Spleen (tissue), 7 donors: Measurements from ENCODE around the gene CFAP77.

ENCODE experiments used
- POLR2A ChIP-seq, 3 donors: fragments of 450-650 bp; IDR thresholded peaks; one replicate each; pipeline ENCODE4 v1.5.1; 2017; ENCODE audit warnings: antibody characterized with exemption in 3 of 3, mild to moderate bottlenecking in 1 of 3
- POLR2AphosphoS5 ChIP-seq, 3 donors: sonication (generic); formaldehyde crosslinking; IDR thresholded peaks; one replicate each; pipeline ENCODE4 v1.5.1; 2017; ENCODE audit warnings: antibody characterized with exemption in 3 of 3
- TF ChIP-seq, protein P1 (sequence below), 11 experiments: fragments of 200-600 bp in 7 of 11; fragments of 450-650 bp in 4 of 11; sonication (generic) in 4 of 11; IDR thresholded peaks in 8 of 11; conservative IDR thresholded peaks in 3 of 11; 1 replicate in 7 of 11; 2 replicates in 4 of 11; pipeline versions ENCODE4 v1.4.0 to v1.8.0; 2016 to 2021; ENCODE audit warnings: antibody characterized with exemption in 11 of 11, inconsistent platforms in 4 of 11, mild to moderate bottlenecking in 1 of 11
- donor health status: DM: no; HTN: no; CAD: no; lungs with moderate emphysema.
- donor health status: DM: no; HTN: no; CAD: no.
- donor health status: DM: no; HTN: no; CAD: no.

DNA sequence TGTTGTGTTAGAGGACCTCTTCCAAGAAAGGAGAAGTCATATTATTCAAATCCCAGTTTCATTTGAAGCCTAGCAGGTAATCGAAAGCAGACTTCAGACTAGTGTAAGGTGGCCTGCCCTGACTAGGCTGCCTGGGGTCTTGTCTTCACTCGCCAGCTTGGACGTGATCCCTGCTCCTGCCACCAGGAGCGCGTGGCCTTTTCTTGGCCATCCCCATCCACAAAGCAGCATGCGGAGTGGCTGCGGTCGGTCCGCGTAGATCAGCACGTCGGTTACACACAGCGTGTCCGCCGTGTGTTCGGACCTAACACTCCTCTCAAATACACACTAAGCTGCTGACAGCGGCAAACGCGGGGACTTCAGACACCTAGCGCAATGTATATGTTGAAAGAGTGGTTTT, 37.3 kb downstream of the CFAP77 start:
- TF ChIP-seq, protein P1, sequence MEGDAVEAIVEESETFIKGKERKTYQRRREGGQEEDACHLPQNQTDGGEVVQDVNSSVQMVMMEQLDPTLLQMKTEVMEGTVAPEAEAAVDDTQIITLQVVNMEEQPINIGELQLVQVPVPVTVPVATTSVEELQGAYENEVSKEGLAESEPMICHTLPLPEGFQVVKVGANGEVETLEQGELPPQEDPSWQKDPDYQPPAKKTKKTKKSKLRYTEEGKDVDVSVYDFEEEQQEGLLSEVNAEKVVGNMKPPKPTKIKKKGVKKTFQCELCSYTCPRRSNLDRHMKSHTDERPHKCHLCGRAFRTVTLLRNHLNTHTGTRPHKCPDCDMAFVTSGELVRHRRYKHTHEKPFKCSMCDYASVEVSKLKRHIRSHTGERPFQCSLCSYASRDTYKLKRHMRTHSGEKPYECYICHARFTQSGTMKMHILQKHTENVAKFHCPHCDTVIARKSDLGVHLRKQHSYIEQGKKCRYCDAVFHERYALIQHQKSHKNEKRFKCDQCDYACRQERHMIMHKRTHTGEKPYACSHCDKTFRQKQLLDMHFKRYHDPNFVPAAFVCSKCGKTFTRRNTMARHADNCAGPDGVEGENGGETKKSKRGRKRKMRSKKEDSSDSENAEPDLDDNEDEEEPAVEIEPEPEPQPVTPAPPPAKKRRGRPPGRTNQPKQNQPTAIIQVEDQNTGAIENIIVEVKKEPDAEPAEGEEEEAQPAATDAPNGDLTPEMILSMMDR (IDR thresholded peaks at IDR 0.05 in 8 of 11, conservative IDR thresholded peaks at IDR 0.05 in 3 of 11) = no peak
- no peak for TF ChIP-seq POLR2A (IDR thresholded peaks at IDR 0.05)
- TF ChIP-seq POLR2AphosphoS5 (IDR thresholded peaks at IDR 0.05) = no peak
